ENCODE data around the gene NINL.
"Not testable (repeated sequence)": the region's sequence is repeated elsewhere in the genome, so short reads cannot be mapped to it uniquely, and the experiment has no call there.

The NINL gene

GRCh38 chr20:25551413-25552215 is 33.7 kb downstream of the NINL start:
- Histone ChIP-seq H3K27me3 (ENCODE audit: insufficient read depth, low read length) (no peaks in the 10 kb centered on the region), H3K9me3 (ENCODE audit: insufficient read depth, low read depth, low read length) (no peaks in the 10 kb centered on the region), H3K36me3 (ENCODE audit: insufficient read depth, low read length) (no peaks in the 10 kb centered on the region), H3K4me1 (ENCODE audit: insufficient read depth, low read length) (peaks cover 31% of the 10 kb centered on the region), H3K4me3 (ENCODE audit: low read length) (no peak overlapping the region), H3K9ac (ENCODE audit: low read depth, low read length) (no peak overlapping the region), H3K27ac (ENCODE audit: low read depth, low read length) (no peak overlapping the region; the same call in 1 of the 2 replicates)
- WGBS, result 85% methylated on average over 5 of the region's 6 CpGs

- not testable (repeated sequence) for H3K9me3 ChIP-seq (ENCODE audit: insufficient read depth, low read depth, low read length); H3K27me3 ChIP-seq (ENCODE audit: insufficient read depth, low read length); H3K4me3 ChIP-seq (ENCODE audit: low read length); H3K27ac ChIP-seq (ENCODE audit: low read depth, low read length); H3K9ac ChIP-seq (ENCODE audit: low read depth, low read length); H3K36me3 ChIP-seq (ENCODE audit: insufficient read depth, low read length)
- peaks cover 39% of the 10 kb centered on the region for H3K4me1 ChIP-seq (ENCODE audit: insufficient read depth, low read length)
- WGBS, result 63% methylated on average over 7 of the region's 7 CpGs
Observed at GRCh38 chr20:25550645-25551337, 34.5 kb downstream of the NINL start.

- peak overlapping the region; percentile 12; the same call in 1 of the 2 replicates for H3K27ac ChIP-seq (ENCODE audit: low read depth, low read length)
- peaks cover 48% of the 10 kb centered on the region for H3K4me1 ChIP-seq (ENCODE audit: insufficient read depth, low read length)
- 87% methylated on average over 10 of the region's 10 CpGs for WGBS
- no peaks in the 10 kb centered on the region for H3K36me3 ChIP-seq (ENCODE audit: insufficient read depth, low read length)
- H3K9ac ChIP-seq (ENCODE audit: low read depth, low read length), result no peak overlapping the region
- no peaks in the 10 kb centered on the region for H3K27me3 ChIP-seq (ENCODE audit: insufficient read depth, low read length)
- H3K4me3 ChIP-seq (ENCODE audit: low read length), result no peak overlapping the region
- no peaks in the 10 kb centered on the region for H3K9me3 ChIP-seq (ENCODE audit: insufficient read depth, low read depth, low read length)
Observed at GRCh38 chr20:25549843-25550477, 35.4 kb downstream of the NINL start.

GRCh38 chr20:25549172-25549773 is 36.1 kb downstream of the NINL start:
- Histone ChIP-seq H3K9me3 (ENCODE audit: insufficient read depth, low read depth, low read length) (no peaks in the 10 kb centered on the region), H3K27me3 (ENCODE audit: insufficient read depth, low read length) (no peaks in the 10 kb centered on the region), H3K27ac (ENCODE audit: low read depth, low read length) (no peak overlapping the region), H3K36me3 (ENCODE audit: insufficient read depth, low read length) (no peaks in the 10 kb centered on the region), H3K4me3 (ENCODE audit: low read length) (no peak overlapping the region), H3K4me1 (ENCODE audit: insufficient read depth, low read length) (peaks cover 54% of the 10 kb centered on the region), H3K9ac (ENCODE audit: low read depth, low read length) (no peak overlapping the region)
- 93% methylated on average over 15 of the region's 15 CpGs for WGBS

- Histone ChIP-seq H3K9ac (ENCODE audit: low read depth, low read length) (no peak overlapping the region), H3K27ac (ENCODE audit: low read depth, low read length) (no peak overlapping the region), H3K27me3 (ENCODE audit: insufficient read depth, low read length) (no peaks in the 10 kb centered on the region), H3K4me3 (ENCODE audit: low read length) (no peak overlapping the region), H3K36me3 (ENCODE audit: insufficient read depth, low read length) (no peaks in the 10 kb centered on the region), H3K4me1 (ENCODE audit: insufficient read depth, low read length) (peaks cover 57% of the 10 kb centered on the region), H3K9me3 (ENCODE audit: insufficient read depth, low read depth, low read length) (no peaks in the 10 kb centered on the region)
- WGBS, result 93% methylated on average over 13 of the region's 14 CpGs
Observed at GRCh38 chr20:25548613-25549086, 36.7 kb downstream of the NINL start.

GRCh38 chr20:25547999-25548398 is 37.3 kb downstream of the NINL start:
- Histone ChIP-seq H3K9ac (ENCODE audit: low read depth, low read length) (no peak overlapping the region), H3K36me3 (ENCODE audit: insufficient read depth, low read length) (no peaks in the 10 kb centered on the region), H3K27me3 (ENCODE audit: insufficient read depth, low read length) (no peaks in the 10 kb centered on the region), H3K4me1 (ENCODE audit: insufficient read depth, low read length) (peaks cover 60% of the 10 kb centered on the region), H3K4me3 (ENCODE audit: low read length) (no peak overlapping the region), H3K9me3 (ENCODE audit: insufficient read depth, low read depth, low read length) (no peaks in the 10 kb centered on the region), H3K27ac (ENCODE audit: low read depth, low read length) (no peak overlapping the region)
- WGBS, result 65% methylated on average over 3 of the region's 3 CpGs

GRCh38 chr20:25547063-25547462 is 38.3 kb downstream of the NINL start:
- Histone ChIP-seq H3K27ac (ENCODE audit: low read depth, low read length) (no peak overlapping the region), H3K4me3 (ENCODE audit: low read length) (no peak overlapping the region), H3K4me1 (ENCODE audit: insufficient read depth, low read length) (peaks cover 55% of the 10 kb centered on the region), H3K9ac (ENCODE audit: low read depth, low read length) (no peak overlapping the region), H3K27me3 (ENCODE audit: insufficient read depth, low read length) (no peaks in the 10 kb centered on the region), H3K36me3 (ENCODE audit: insufficient read depth, low read length) (no peaks in the 10 kb centered on the region), H3K9me3 (ENCODE audit: insufficient read depth, low read depth, low read length) (no peaks in the 10 kb centered on the region)
- 79% methylated on average over 4 of the region's 4 CpGs for WGBS

- WGBS, result 73% methylated on average over 4 of the region's 4 CpGs
- H3K36me3 ChIP-seq (ENCODE audit: insufficient read depth, low read length), result no peaks in the 10 kb centered on the region
- H3K9me3 ChIP-seq (ENCODE audit: insufficient read depth, low read depth, low read length), result no peaks in the 10 kb centered on the region
- no peak overlapping the region for H3K9ac ChIP-seq (ENCODE audit: low read depth, low read length)
- H3K4me1 ChIP-seq (ENCODE audit: insufficient read depth, low read length), result peaks cover 50% of the 10 kb centered on the region
- H3K4me3 ChIP-seq (ENCODE audit: low read length), result no peak overlapping the region
- H3K27me3 ChIP-seq (ENCODE audit: insufficient read depth, low read length), result no peaks in the 10 kb centered on the region
- H3K27ac ChIP-seq (ENCODE audit: low read depth, low read length), result no peak overlapping the region
Observed at GRCh38 chr20:25546048-25546447, 39.3 kb downstream of the NINL start.

- H3K27me3 ChIP-seq (ENCODE audit: insufficient read depth, low read length), result no peaks in the 10 kb centered on the region
- H3K9me3 ChIP-seq (ENCODE audit: insufficient read depth, low read depth, low read length), result no peaks in the 10 kb centered on the region
- no peaks in the 10 kb centered on the region for H3K36me3 ChIP-seq (ENCODE audit: insufficient read depth, low read length)
- H3K4me1 ChIP-seq (ENCODE audit: insufficient read depth, low read length), result peaks cover 53% of the 10 kb centered on the region
- H3K4me3 ChIP-seq (ENCODE audit: low read length), result no peak overlapping the region
- H3K9ac ChIP-seq (ENCODE audit: low read depth, low read length), result no peak overlapping the region
- H3K27ac ChIP-seq (ENCODE audit: low read depth, low read length), result no peak overlapping the region
- WGBS, result 83% methylated on average over 3 of the region's 3 CpGs
Observed at GRCh38 chr20:25545171-25545570, 40.2 kb downstream of the NINL start.

- no peaks in the 10 kb centered on the region for H3K36me3 ChIP-seq (ENCODE audit: insufficient read depth, low read length)
- no peak overlapping the region for H3K4me3 ChIP-seq (ENCODE audit: low read length)
- 0 out of 2 replicates have a peak overlapping the region, but pooled peaks have one; percentile 3 for H3K9ac ChIP-seq (ENCODE audit: low read depth, low read length)
- WGBS, result 58% methylated on average over 1 of the region's 1 CpG
- H3K27me3 ChIP-seq (ENCODE audit: insufficient read depth, low read length), result no peaks in the 10 kb centered on the region
- no peaks in the 10 kb centered on the region for H3K9me3 ChIP-seq (ENCODE audit: insufficient read depth, low read depth, low read length)
- H3K4me1 ChIP-seq (ENCODE audit: insufficient read depth, low read length), result peaks cover 53% of the 10 kb centered on the region
- peak overlapping the region; percentile 14; the same call in 1 of the 2 replicates for H3K27ac ChIP-seq (ENCODE audit: low read depth, low read length)
Observed at GRCh38 chr20:25544734-25545133, 40.6 kb downstream of the NINL start.

- Histone ChIP-seq H3K4me3 (ENCODE audit: low read length) (no peak overlapping the region), H3K36me3 (ENCODE audit: insufficient read depth, low read length) (no peaks in the 10 kb centered on the region), H3K27me3 (ENCODE audit: insufficient read depth, low read length) (no peaks in the 10 kb centered on the region), H3K9ac (ENCODE audit: low read depth, low read length) (no peak overlapping the region), H3K4me1 (ENCODE audit: insufficient read depth, low read length) (peaks cover 52% of the 10 kb centered on the region), H3K9me3 (ENCODE audit: insufficient read depth, low read depth, low read length) (no peaks in the 10 kb centered on the region), H3K27ac (ENCODE audit: low read depth, low read length) (peak overlapping the region; percentile 14; the same call in 1 of the 2 replicates)
- WGBS, result 87% methylated on average over 4 of the region's 4 CpGs
Observed at GRCh38 chr20:25544311-25544710, 41.0 kb downstream of the NINL start.

Measured in HUES64 (cell line).